Epithelial cell of prostate (primary cell): Measurements from ENCODE around the gene ACOT7.

ENCODE experiments used
- DNase-seq: peaks from one replicate; pipeline ENCODE4 v3.0.0-alpha.2; 2011; ENCODE audit warnings: low read depth, low spot score
- H3K27ac ChIP-seq: fragments of 450-650 bp; 2 replicates; pipeline ENCODE4 v1.5.1; 2017; ENCODE audit warnings: mild to moderate bottlenecking

The ACOT7 gene

DNA sequence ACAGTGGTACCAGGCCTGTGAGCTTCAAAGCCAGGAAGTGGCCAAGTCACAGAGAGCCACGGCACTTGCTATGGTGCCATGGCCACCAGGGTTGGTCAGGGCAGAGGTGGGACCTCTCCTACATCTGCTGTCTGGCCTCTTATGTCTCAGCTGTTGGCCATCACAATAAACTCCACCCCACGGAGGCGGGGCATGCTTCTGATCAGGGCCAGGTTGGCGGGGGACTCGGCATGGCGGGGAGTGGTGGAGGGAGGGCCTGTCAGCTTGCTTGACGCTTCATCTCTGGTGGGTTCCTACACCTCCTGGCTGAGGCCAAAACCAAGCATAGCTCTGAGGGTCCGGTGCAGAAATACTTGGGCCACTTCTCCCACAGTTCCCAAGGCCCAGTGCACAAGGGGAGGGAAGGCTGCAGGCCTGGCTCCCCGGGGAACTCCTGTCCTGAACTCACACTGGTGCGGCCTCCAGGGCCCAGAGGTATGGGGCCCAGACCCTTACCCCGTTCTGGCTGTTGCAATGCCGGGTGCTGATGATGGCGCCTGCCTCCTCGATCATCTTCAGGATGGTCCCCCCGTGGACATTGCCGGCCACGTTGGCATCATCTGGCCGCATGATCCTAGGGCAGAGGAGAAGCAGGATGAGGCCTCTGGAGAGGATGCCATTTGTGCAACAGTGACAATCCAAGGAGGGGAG is 44.2 kb downstream of the ACOT7 start:
- no peak for DNase-seq
- H3K27ac ChIP-seq, result peak overlapping the region; percentile 92

DNA sequence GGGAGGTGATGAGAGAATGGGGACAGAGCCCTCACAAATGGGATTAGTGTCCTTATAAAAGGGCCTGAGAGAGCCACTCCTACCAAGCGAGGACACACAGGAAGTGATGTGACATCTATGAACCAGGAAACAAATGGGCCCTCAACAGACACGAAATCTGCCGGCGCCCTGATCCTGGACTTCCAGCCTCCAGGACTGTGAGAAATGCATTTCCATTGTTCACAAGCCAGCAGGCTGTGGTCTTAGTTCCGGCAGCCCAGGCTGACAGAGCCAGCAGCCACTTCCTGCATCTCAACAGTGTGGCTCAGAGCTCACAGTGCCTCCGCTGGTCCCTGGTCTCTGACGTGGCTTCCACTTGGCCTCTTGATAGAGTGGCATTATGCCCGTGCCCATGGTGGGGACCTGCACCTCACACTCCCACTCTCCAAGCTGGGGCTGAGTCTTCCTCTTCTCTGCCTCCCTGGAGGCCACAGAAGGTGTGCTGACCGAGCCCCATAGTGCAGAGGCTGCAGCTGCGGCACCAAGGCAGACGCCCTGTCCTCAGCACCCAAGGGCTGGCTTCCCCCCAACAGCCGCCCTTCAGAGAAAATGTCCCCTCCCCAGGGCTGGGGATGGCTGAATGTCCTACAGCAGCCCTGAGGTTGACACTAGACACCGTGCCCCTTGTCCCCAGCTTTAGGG is 44.9 kb downstream of the ACOT7 start:
- peak overlapping the region; percentile 92 for H3K27ac ChIP-seq
- no peak for DNase-seq

DNA sequence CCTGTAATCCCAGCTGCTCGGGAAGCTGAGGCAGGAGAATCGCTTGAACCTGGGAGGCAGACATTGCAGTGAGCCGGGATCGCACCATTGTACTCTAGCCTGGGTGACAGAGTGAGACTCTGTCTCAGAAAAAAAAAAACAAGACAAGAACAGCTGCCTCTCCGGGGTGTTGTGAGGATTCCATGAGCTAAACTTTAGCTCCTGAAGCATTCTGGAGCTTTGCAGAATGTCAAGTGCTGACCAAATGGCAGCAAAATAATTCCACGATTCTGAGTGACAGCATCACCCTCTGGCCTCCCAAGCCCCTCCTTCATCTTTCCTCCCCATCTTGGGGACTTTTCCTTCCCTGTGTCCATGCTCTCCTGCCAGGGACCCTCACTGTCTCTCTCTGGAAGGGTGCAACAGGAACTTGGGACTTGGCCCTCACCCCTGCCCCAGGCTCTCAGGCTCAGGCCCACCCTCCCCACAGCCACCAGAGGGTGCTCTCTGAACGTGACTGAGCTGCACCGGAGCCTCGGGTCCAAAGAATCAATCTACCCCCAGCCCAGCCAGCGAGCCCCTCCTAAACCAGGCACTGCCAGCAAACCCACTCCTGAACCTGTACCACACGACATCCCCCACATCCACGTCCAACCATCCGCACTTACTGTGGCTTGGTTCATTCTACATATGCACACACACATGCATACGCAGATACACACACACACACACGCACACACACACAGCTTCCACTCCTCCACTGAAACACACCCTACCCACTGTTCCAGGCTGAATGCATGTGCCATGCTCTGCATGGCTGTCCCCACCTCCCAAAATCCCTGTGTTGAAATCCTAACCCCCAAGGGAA is 45.7 kb downstream of the ACOT7 start:
- H3K27ac ChIP-seq, result peak overlapping the region; percentile 92
- DNase-seq, result no peak

DNA sequence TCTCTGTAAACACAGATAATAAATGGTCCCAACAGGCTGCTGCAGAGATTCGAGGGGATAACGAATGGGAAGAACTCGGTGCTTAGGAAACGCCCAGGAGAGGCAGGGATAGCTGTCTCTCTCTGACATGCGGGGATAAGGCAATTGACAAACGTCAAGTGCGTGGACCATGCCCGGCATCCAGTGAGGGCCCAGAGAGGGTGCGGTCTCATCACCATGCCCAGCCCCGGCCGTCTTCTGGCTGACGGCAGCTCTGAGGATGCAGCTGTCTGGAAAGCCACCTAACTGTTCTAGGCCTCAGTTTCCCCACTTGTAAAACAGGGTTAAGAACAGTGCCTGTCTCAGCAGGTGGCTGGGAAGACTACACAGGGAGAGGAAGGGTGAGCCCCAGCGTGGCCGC is 48.1 kb downstream of the ACOT7 start:
- no peak for DNase-seq
- no peak overlapping the region for H3K27ac ChIP-seq

DNA sequence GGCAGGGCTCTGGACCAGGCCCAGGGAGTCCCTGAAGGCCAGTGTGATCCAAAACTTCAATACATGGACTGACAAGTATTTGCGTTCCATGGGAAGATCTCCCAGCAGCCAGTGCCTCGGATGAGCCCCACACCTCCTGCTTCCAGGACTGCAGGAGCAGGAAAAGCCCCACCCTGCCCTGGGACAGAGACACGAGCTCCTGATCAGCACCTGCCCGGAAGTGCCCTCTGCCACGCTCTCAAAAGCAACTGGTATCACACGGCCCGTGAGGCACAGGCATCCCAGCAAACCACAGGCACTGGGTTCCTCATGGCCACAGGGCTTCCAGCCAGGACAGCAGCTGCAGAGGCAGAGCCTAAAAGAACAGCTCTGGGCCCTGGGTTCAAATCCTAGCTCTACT is 48.6 kb downstream of the ACOT7 start:
- no peak for DNase-seq
- no peak overlapping the region for H3K27ac ChIP-seq

DNA sequence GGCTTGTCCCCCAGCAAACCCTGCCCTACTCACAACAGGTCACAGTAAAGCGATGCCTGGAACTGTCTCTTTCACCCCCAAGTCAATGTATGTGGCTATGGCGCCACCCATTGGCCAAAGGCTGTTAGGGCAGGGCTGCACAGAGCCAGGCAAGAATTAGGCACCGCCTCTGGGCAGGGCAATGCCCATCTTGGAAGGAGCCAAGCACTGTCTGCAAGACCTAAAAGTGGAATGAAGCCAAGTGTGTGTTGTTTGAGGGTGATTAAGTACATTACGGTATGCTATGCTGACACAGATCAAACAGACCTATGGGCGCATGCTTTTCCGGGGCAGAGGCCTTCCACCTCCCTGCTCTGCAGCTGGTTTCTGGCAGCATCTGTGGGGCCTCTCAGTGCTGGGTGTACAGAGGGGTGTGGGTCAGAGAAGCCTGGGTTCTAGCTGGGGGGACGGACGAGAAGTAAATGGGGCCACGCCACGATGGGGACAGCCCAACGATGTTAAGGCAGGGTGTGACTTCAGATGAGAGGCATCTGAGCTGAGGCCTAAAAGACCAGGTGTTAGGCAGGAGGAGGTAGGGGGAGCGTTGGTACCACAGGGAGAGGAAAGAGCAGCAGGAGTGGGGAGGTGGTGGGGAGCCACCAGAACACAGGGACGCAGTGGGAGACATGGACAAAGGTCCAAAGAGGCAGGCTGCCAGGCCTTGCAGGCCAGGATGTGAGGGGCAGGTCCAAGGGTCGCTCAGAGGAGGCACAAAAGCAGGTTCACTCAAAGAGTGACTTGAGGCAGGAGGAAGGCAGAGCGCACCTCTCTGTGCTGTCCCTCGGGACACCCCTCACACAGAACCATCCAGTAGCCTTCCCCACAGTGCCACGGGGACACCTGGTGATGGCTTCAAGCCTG is 49.8 kb downstream of the ACOT7 start:
- peak overlapping the region; percentile 68 for H3K27ac ChIP-seq
- peak; percentile 97 for DNase-seq

GRCh38 chr1:6342056-6342455 is 51.5 kb downstream of the ACOT7 start:
- DNase-seq, result no peak
- no peak overlapping the region for H3K27ac ChIP-seq

- DNase-seq, result no peak
- no peak overlapping the region for H3K27ac ChIP-seq
Observed at GRCh38 chr1:6338695-6339094, 54.9 kb downstream of the ACOT7 start.

DNA sequence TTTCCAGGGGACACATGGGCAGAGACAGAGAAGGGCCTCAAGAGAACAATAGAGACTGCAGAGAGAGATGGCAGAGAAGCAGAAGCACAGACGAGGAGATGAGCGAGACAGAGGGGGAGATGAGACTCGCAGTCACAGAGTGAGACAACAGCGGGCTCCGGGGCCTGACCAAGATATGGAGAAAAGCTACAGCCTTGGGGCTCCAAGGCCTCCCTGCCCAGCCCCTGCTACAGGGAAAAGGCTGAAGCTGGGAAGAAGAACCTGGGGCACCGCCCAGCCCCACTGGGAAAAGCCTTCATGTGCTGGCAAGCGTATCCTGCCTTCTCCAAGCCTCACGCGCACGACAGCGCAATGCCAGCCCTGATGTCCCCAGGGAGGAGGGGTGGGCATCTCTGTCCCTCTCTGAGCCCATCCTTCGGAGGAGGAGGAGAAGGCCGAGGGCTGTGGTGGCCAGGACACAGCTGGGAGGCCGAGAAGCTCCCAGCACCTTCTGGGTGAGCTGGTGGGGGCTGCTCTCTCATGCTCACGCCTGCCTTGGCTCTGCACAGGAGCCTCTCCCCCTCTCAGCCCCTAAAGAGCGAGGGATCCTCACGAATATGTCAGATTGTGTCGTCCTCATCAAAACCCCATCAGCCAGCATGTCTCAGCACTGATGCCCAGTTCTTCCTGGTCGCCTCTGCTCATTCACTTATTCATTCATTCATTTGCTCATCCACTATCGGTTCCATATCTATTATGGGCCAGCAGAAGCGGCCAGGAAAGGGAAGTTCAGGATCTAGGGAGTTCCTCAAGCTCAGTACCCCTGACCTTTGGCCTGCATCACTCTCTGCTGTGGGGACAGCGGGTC is 56.6 kb downstream of the ACOT7 start:
- no peak overlapping the region for H3K27ac ChIP-seq
- no peak for DNase-seq

- no peak for DNase-seq
- H3K27ac ChIP-seq, result no peak overlapping the region
Observed at GRCh38 chr1:6334261-6334993, 59.1 kb downstream of the ACOT7 start.

DNA sequence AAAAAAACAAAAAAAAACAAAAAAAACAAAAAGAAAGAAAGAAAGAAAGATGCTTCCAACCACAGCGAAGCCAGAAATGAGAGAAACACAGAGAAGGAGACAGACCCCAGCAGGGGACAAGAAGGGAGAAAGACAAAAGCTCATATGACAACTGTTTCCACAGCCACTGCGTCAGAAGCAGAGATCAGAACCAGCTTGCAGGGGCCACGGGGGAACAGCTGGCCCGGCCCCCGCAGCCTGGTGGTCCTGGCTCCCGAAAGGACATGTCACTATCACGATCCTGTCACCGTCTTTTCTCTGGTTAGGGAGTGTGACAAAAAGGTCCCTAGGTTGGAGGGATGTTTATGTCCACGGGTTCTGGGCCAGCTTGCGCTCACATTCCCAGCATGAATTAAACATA is 60.7 kb downstream of the ACOT7 start:
- no peak for DNase-seq
- H3K27ac ChIP-seq, result no peak overlapping the region

- H3K27ac ChIP-seq, result no peak overlapping the region
- DNase-seq, result no peak
Observed at GRCh38 chr1:6331543-6332273, 61.9 kb downstream of the ACOT7 start.

DNA sequence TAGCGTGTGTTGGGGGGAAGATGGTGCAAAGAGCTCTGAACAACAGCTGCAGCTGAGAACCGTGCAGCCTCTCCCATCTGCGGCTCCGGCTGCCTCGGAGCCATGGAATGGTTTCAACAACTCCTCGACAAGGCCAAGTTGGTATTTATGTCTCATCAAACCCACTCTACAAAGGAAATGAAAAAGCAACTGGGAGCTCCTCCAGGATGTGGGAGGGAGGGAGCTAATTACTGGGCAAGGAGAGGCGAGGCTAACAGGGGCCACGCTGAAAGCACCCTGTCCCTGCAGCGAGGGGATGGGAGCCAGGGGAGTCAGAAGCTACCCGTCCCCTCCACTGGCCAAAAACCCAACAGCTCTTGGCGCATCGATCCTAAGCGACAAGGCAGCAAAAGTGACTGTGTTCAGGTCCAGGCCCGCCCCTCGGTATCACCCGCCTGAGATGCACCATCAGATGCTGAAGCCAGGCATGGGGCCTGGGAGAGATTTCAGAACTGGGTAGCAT is 63.1 kb downstream of the ACOT7 start:
- H3K27ac ChIP-seq, result no peak overlapping the region

GRCh38 chr1:6329851-6330250 is 63.7 kb downstream of the ACOT7 start:
- H3K27ac ChIP-seq, result no peak overlapping the region

More for the DNA sequence above, 63.1 kb downstream of the ACOT7 start:
- DNase-seq, result no peak

GRCh38 chr1:6329396-6329795 is 64.2 kb downstream of the ACOT7 start:
- DNase-seq, result no peak
- H3K27ac ChIP-seq, result no peak overlapping the region

More at GRCh38 chr1:6329851-6330250, 63.7 kb downstream of the ACOT7 start:
- no peak for DNase-seq

DNA sequence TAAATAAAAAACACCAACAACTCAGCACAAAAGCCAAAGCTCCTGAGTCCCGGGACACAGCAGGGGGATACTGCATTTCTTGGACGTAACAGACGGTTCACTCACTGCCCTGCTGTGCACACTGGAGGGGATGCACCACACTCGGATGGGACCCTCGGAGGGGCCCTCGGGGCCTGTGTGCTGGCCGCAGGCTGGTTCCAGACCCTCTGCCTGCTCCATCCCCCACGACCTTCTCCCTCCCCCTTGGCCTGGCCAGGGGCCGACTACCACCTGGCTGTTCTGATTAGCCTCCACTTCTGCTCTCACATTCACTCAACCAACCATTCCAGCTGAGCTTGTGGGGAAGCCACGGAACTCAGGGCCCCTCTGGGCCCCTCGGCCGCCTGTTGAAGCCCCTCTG is 64.9 kb downstream of the ACOT7 start:
- no peak overlapping the region for H3K27ac ChIP-seq
- no peak for DNase-seq

- H3K27ac ChIP-seq, result no peak overlapping the region
- DNase-seq, result no peak
Observed at GRCh38 chr1:6328091-6328490, 65.5 kb downstream of the ACOT7 start.

- peak overlapping the region; percentile 69 for H3K27ac ChIP-seq
- peak; percentile 90 for DNase-seq
Observed at GRCh38 chr1:6325482-6325881, 68.1 kb downstream of the ACOT7 start.
